ENCODE results near the gene KCNJ6.
"Not testable (repeated sequence)": the region's sequence is repeated elsewhere in the genome, so short reads cannot be mapped to it uniquely, and the experiment has no call there.

The KCNJ6 gene

DNA sequence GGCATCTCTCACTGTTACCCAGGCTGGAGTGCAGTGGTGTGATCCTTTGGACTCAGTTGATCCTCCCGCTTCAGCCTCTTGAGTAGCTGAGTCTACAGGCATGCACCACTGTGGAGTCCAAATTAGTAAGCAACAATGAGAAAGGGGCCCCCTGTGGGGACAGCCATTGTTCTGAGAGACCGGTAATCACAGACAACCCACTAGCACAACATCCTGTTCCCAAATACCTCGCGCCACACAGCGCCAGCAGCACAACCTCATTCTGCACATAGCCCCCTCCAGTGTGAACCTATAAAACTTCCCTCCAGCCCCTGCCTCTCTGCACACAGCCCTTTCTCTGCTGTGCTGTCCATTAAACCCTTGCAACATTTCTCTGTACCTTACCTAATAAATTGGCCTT lies 323.2 kb downstream of the KCNJ6 start:
- Histone ChIP-seq H3K27ac (ENCODE audit: low read depth, low read length) (no peak overlapping the region), H4K20me1 (ENCODE audit: low read depth, low read length) (no peaks in the 10 kb centered on the region), H3K36me3 (ENCODE audit: low read length) (no peaks in the 10 kb centered on the region), H3K4me2 (ENCODE audit: low read depth, low read length, poor library complexity, severe bottlenecking) (no peak overlapping the region), H3F3A (ENCODE audit: insufficient read depth) (no peaks in the 10 kb centered on the region), H3K9me2 (replicated peaks; ENCODE audit: insufficient read depth, low read length) (no peaks in the 10 kb centered on the region), H3K27me3 (ENCODE audit: low read length) (no peaks in the 10 kb centered on the region), H3K4me3 (ENCODE audit: insufficient read depth, low read length, poor library complexity, severe bottlenecking) (no peak overlapping the region), H3K9ac (ENCODE audit: low read length) (no peak overlapping the region), H3K79me2 (ENCODE audit: insufficient read depth, low read length) (no peaks in the 10 kb centered on the region), H3K9me3 (ENCODE audit: insufficient read depth, low read length) (no peaks in the 10 kb centered on the region), H2AFZ (ENCODE audit: low read depth, low read length, severe bottlenecking) (no peak overlapping the region)
- TF ChIP-seq EZH2phosphoT487 (conservative IDR thresholded peaks at IDR 0.05; ENCODE audit: low read length): no peak
- TF ChIP-seq, protein P1, sequence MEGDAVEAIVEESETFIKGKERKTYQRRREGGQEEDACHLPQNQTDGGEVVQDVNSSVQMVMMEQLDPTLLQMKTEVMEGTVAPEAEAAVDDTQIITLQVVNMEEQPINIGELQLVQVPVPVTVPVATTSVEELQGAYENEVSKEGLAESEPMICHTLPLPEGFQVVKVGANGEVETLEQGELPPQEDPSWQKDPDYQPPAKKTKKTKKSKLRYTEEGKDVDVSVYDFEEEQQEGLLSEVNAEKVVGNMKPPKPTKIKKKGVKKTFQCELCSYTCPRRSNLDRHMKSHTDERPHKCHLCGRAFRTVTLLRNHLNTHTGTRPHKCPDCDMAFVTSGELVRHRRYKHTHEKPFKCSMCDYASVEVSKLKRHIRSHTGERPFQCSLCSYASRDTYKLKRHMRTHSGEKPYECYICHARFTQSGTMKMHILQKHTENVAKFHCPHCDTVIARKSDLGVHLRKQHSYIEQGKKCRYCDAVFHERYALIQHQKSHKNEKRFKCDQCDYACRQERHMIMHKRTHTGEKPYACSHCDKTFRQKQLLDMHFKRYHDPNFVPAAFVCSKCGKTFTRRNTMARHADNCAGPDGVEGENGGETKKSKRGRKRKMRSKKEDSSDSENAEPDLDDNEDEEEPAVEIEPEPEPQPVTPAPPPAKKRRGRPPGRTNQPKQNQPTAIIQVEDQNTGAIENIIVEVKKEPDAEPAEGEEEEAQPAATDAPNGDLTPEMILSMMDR (IDR thresholded peaks at IDR 0.05; ENCODE audit: insufficient read depth, low read length, poor library complexity, severe bottlenecking): no peak

DNA sequence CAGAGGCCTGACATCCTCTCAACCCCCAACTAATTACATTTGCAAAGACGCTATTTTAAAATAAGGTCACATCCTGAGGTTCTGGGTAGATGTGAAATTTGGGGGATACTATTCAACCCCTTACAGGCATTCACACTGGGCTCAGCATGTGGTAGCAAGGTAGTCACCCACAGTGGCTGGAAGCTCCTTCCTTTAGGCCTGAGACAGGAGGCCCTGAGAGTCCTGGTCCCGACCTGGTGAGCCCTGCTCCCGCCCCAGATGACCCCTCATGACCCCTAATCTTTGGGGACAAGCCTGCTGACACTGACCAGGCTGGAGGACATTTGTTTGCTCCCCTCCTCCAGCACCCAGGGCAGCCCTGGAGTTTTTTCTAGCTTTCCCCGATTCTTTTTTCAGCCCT lies 323.8 kb downstream of the KCNJ6 start:
- H3K9me3 ChIP-seq (ENCODE audit: insufficient read depth, low read length): no peaks in the 10 kb centered on the region
- H3K9ac ChIP-seq (ENCODE audit: low read length): no peak overlapping the region
- no peaks in the 10 kb centered on the region for H3F3A ChIP-seq (ENCODE audit: insufficient read depth)
- no peak overlapping the region for H2AFZ ChIP-seq (ENCODE audit: low read depth, low read length, severe bottlenecking)
- no peaks in the 10 kb centered on the region for H3K36me3 ChIP-seq (ENCODE audit: low read length)
- H3K9me2 ChIP-seq (replicated peaks; ENCODE audit: insufficient read depth, low read length): no peaks in the 10 kb centered on the region
- no peak overlapping the region for H3K4me2 ChIP-seq (ENCODE audit: low read depth, low read length, poor library complexity, severe bottlenecking)
- no peaks in the 10 kb centered on the region for H3K27me3 ChIP-seq (ENCODE audit: low read length)
- no peaks in the 10 kb centered on the region for H3K79me2 ChIP-seq (ENCODE audit: insufficient read depth, low read length)
- no peak overlapping the region for H3K27ac ChIP-seq (ENCODE audit: low read depth, low read length)
- H4K20me1 ChIP-seq (ENCODE audit: low read depth, low read length): no peaks in the 10 kb centered on the region
- no peak overlapping the region for H3K4me3 ChIP-seq (ENCODE audit: insufficient read depth, low read length, poor library complexity, severe bottlenecking)
- no peak for TF ChIP-seq EZH2phosphoT487 (conservative IDR thresholded peaks at IDR 0.05; ENCODE audit: low read length)
- TF ChIP-seq, protein P1 (IDR thresholded peaks at IDR 0.05; ENCODE audit: insufficient read depth, low read length, poor library complexity, severe bottlenecking): no peak

DNA sequence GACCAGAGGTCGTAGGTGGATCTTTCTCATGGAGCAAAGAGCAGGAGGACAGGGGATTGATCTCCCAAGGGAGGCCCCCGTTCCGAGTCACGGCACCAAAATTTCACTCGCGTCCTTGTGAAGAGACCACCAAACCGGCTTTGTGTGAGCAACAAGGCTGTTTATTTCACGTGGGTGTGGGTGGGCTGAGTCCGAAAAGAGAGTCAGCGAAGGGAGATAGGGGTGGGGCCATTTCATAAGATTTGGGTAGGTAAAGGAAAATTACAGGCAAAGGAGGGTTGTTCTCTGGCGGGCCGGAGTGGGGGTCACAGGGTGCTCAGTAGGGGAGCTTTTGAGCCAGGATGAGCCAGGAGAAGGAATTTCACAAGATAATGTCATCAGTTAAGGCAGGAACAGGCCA lies 324.3 kb downstream of the KCNJ6 start:
- not testable (repeated sequence) for H3K9me3 ChIP-seq (ENCODE audit: insufficient read depth, low read length); H3K79me2 ChIP-seq (ENCODE audit: insufficient read depth, low read length); H3K4me2 ChIP-seq (ENCODE audit: low read depth, low read length, poor library complexity, severe bottlenecking); H3K27me3 ChIP-seq (ENCODE audit: low read length); H4K20me1 ChIP-seq (ENCODE audit: low read depth, low read length); H3K9me2 ChIP-seq (replicated peaks; ENCODE audit: insufficient read depth, low read length); H3K27ac ChIP-seq (ENCODE audit: low read depth, low read length); H3K4me3 ChIP-seq (ENCODE audit: insufficient read depth, low read length, poor library complexity, severe bottlenecking); H2AFZ ChIP-seq (ENCODE audit: low read depth, low read length, severe bottlenecking); H3F3A ChIP-seq (ENCODE audit: insufficient read depth); H3K9ac ChIP-seq (ENCODE audit: low read length); H3K36me3 ChIP-seq (ENCODE audit: low read length)

DNA sequence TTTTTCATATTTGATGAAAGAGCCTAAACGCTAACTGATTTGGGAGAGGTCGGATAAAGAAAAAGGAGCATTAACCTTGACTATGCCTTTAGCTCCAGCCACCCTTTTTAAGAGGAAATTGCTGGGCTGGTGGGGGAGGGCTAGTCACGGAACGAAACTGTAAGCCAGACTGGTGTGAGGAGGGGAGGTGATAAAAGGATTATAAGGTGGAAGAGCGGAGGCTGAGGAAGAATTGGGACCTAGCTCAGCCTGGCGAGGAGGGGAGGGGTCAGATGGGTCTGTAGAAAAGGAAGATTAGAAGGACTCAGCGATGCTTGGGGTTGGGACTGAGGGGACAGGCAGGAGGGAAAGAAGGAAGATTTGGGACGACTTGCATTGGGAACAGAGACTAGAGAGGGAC lies 325.4 kb downstream of the KCNJ6 start:
- not testable (repeated sequence) for H3K36me3 ChIP-seq (ENCODE audit: low read length); H3K4me3 ChIP-seq (ENCODE audit: insufficient read depth, low read length, poor library complexity, severe bottlenecking); H3F3A ChIP-seq (ENCODE audit: insufficient read depth); H3K9me2 ChIP-seq (replicated peaks; ENCODE audit: insufficient read depth, low read length); H3K4me2 ChIP-seq (ENCODE audit: low read depth, low read length, poor library complexity, severe bottlenecking); H3K79me2 ChIP-seq (ENCODE audit: insufficient read depth, low read length); H3K27me3 ChIP-seq (ENCODE audit: low read length); H4K20me1 ChIP-seq (ENCODE audit: low read depth, low read length); H3K9ac ChIP-seq (ENCODE audit: low read length); H3K27ac ChIP-seq (ENCODE audit: low read depth, low read length); H2AFZ ChIP-seq (ENCODE audit: low read depth, low read length, severe bottlenecking); H3K9me3 ChIP-seq (ENCODE audit: insufficient read depth, low read length)

DNA sequence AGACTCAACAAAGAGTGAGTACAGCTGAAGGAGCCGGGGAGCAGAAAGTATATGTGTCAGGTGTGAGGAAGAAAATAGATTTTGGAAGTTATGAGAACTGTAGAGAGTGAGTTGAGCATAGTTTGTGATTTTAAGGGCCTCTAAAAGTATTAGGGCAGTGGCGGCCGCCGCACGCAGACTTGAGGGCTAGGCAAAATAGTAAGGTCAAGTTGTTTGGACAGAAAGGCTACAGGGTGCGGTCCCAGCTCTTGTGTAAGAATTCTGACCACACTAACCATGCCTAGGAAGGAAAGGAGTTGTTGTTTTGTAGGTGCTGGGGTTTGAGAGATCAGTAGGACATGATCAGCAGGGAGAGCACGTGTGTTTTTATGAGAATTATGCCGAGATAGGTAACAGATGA lies 327.6 kb downstream of the KCNJ6 start:
- not testable (repeated sequence) for H3K27me3 ChIP-seq (ENCODE audit: low read length); H3K9me2 ChIP-seq (replicated peaks; ENCODE audit: insufficient read depth, low read length); H3K79me2 ChIP-seq (ENCODE audit: insufficient read depth, low read length); H3K9me3 ChIP-seq (ENCODE audit: insufficient read depth, low read length); H3K36me3 ChIP-seq (ENCODE audit: low read length); H3K27ac ChIP-seq (ENCODE audit: low read depth, low read length); H3K4me2 ChIP-seq (ENCODE audit: low read depth, low read length, poor library complexity, severe bottlenecking); H4K20me1 ChIP-seq (ENCODE audit: low read depth, low read length); H2AFZ ChIP-seq (ENCODE audit: low read depth, low read length, severe bottlenecking); H3K4me3 ChIP-seq (ENCODE audit: insufficient read depth, low read length, poor library complexity, severe bottlenecking); H3K9ac ChIP-seq (ENCODE audit: low read length); H3F3A ChIP-seq (ENCODE audit: insufficient read depth)

Data from SU-DHL-6 (cell line).